ENCODE results near the gene MDK. TPM values are rescaled to one million over a fixed set of nuclear protein-coding genes. Genes with fewer than 3 reads are reported as not detected.

MDK gene, protein sequence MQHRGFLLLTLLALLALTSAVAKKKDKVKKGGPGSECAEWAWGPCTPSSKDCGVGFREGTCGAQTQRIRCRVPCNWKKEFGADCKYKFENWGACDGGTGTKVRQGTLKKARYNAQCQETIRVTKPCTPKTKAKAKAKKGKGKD
- 70.1 TPM for total RNA-seq

DNA sequence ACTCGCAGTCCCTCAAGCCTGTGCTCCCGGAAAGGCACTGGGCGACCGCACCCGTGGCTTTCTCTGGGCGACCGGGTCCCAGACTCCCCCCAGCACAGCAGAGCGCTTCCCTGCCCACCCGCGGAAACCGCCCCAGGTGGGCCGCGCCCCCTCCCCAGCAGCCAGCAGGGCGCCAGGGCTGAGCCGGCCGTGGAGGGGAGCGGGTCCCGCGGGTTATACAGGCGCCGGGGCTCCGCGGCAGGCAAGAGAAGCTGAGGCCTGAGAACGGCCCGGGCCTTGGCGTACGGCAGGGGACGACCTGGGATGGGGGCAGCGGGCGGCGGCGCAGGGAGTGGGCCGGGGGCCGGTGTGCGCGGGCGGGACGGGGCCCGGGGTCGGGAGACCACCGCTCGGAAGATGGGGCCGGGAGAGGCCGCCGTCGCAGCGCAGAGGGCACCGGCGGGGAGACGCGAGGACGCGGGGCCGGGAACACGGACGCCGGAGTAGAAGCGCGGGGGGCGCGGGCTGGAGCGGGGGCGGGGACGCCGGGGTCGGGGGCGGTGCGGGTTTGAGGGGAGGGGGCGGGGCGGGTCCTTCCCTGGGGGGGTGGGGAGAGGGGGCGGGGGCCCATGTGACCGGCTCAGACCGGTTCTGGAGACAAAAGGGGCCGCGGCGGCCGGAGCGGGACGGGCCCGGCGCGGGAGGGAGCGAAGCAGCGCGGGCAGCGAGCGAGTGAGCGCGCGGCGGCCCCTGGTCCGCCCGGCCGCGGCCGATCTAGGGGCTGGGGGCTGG, at the start of gene MDK:
Gene MDK, plus strand, starts transcription at position 622 of the 771 bp plus-strand sequence. CDS start 389 bp downstream, outside the sequence.
- DNase-seq: peak; percentile 12

DNA sequence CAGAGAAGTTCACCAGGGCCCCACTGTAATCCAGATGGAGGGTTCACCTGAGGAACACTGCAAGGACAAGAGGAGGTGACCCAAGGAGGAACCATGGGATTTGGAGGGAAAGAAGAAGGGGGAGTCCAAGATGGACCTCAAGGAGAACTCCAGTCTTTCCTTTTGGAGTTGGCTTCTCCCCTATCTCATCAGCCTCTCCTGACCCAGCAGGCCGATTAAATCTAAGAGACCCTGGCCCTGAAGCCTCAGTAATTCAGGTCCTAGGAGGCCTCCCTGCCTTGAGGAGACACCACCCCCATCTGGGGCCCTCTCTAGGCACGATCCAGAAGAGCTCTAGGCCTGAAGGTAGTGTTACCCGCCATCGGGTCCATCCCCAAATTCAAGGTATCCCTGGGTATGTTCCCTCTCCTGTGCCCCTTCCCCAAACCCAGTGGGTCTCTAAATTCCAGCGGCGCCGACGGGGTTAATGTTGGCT, 49.3 kb upstream of the MDK start:
- DNase-seq: no peak

DNA sequence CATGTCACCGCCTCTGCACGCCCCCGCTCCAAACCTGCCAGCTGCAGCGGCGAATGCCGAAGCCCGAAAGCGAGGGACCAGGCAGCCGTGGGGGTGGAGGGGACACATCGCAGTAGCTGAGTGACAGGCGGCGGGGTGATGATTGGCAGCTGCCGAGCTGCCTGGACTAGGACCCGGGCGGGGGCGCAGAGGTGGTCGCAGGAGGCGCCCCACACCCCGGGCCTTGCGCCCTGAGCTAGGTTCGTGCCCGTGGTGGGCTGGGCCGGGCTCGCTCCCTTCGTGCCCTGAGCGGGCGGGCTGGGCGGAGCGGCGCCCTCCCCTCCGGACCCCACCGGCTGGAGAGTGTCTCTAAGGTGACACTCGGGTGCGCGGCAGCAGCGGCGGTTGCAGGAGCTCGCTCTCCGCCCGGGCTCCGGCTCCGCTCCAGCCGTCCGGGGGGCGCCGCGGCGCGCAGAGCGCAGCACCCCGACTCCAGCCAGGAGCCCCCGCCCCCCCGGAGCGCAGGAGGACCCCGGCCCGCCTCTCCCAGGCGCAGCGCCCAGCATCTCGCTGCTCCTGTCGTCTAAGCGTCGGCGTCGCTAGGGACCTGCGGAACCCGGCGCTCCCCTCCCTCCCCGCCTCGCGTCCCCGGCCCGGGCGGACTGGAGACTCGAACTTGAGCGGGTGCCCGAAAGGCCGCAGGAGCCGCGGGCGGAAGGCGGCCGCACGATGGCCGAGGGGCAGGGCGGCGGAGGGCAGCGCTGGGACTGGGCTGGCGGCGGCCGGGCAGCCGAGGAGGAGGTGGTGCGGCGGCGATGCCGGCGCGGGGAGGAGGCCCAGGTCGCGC, 48.7 kb upstream of the MDK start:
- no peak for DNase-seq

DNA sequence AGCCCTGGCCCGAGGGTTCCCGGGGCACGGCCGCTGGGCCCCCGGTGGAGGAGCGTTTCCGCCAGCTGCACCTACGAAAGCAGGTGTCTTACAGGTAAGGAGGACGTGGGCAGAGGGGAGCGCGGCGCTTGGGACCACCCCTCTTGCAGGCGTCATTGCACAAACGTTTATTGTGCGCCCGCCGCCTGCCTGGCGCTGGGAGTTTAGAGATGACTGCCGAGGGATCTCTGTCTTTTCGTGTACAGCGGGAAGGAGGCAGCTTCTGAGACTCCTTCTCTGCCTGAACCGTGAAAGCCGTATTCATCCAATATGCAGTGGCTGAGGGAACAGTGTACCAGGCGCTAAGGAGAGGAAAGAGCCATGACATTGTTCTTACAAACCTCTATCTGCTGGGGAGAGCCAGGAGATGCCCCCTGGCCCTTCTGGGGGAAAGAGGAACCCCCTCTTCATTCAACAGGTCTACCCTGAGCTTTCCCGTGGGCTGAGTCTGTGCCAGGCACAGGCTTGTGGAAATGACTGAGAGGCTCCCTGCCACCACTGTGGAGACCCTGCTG, 48.0 kb upstream of the MDK start:
- no peak for DNase-seq

DNA sequence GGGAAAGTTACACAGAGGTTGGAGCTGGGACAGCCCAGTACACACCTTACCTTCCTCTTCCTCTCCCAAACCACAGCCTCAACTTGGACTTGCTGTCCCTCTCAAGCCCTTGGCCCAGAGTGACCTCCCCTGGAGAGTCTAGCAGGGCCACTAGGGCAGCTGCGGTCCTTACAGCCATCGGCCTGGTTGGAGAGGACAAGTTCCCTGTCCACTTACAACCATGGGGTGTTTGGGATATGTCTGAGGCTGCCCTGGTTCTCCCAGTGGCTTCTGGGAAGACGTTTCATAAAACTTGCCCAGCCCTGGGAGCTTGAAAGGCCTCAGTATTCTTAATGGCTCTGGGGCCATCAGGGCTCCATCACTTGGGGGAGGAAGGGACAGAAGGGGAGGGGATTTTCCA, 47.3 kb upstream of the MDK start:
- DNase-seq: no peak

DNA sequence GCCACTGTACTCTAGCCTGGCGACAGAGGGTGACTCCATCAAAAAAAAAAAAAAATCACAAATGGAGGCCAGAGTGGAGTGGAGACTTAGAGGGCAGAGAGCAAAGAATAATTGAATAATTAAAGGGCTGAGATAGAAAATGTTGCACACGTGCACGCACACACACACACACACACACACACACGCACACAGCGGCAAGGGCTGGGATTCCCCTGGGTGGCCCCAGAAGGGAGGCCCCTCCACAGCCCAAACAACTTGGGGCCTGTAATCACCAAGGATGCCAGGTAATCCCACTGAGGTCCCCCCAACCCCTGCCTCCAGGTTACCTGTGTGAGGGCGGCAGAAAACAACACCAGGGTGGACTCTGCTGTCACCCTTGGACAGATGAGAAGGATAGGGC, 46.2 kb upstream of the MDK start:
- no peak for DNase-seq

DNA sequence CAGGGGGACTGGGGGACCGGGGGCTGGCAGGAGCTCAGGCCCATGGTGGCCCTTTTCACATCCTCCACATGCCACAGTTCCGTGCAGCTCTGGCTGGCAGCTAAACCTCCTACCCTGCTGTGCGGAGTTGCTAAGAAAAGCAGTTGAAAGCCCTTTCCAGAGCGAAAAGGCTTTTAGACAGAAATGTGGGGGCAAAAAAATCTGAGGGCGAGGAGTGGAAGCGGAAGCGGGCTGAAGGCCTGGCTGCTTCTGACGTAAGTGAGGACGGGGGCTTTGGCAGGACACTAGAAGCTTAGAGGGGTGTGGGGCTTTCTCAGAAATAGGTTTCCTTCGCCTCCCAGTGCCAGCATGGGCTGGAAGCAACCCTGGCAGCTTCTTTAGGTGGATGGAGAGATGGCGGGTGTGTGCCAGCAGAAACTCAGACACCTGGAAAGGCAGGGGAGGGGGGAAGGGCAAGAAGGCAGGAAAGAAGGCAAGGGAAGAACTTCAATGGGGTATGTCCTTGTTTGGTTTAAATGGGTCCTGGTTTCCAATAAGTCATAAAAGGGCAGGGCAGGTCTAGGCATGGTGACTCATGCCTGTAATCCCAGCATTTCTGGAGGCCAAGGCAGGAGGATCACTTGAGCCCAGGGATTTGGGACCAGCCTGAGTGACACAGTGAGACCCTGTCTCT, 45.4 kb upstream of the MDK start:
- DNase-seq: no peak

DNA sequence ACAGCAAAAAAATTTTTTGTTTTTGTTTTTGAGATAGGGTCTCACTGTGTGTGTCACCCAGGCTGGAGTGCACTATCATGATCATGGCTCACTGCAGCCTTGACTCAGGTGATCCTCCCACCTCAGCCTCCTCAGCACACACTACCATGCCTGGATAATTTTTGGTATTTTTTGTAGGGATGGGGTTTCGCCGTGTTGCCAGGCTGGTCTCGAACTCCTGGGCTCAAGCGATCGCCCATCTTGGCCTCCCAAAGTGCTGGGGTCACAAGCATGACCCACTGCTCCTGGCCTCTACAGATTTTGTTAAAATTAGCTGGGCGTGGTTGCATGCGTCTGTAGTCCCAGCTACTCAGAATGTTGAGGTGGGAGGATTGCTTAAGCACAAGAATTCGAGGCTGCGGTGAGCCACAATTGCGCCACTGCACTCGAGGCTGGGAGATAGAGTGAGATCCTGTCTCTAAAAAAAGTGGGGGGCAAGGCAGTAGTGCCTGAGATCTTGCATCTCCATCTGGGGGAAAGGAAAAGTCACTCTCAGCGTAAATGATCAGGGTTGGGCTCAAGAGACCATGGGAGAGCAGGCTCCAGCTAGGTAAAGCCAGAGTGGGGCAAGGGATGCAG, 44.8 kb upstream of the MDK start:
- no peak for DNase-seq

DNA sequence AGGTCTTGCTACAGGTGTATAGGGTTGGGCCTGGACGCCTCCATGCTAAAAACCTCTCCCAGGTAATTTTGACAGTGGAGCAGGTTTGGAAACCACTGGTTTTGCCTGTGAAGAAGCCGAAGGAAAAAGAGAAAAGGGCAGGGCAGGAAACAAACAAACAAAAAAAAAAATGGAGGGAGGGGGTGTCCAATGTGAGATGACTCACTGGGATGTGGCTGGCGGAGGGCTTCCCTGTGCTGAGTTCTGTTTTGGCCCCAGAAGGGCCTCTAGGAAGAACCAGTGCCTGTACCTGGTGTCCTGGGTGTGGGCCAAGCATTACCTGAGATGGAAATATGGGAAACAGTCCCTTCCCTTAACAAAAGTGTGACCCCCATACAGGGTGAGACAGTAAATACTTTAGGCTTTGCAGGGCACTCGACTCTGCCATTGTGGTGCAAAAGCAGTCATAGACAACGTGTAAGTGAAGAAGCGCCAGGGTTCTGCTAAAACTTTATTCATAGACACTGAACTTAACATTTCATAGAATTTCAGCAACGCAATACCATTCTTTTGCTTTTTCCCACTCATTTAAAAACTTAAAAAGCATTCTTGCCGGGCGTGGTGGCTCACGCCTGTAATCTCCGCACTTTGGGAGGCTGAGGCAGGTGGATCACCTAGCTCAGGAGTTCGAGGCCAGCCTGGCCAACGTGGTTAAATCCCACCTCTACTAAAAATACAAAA, 43.7 kb upstream of the MDK start:
- DNase-seq: no peak

DNA sequence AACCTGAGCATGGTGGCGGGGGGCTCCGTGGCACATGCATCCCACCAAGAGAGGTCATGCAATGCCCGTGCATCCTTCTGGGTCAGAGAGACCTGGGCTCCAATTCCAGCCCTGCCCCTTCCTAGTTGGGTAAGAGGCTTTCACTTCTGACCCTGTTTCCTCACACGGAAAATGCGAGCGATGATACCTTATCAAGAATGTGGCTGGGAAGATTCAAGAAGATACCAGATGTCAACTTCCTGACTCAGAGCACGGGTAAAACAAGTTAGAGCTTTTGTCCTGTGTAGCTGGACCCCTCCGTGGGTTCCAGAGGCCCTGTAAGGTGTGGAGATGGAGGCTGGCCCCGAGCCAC, 42.9 kb upstream of the MDK start:
- DNase-seq: no peak

DNA sequence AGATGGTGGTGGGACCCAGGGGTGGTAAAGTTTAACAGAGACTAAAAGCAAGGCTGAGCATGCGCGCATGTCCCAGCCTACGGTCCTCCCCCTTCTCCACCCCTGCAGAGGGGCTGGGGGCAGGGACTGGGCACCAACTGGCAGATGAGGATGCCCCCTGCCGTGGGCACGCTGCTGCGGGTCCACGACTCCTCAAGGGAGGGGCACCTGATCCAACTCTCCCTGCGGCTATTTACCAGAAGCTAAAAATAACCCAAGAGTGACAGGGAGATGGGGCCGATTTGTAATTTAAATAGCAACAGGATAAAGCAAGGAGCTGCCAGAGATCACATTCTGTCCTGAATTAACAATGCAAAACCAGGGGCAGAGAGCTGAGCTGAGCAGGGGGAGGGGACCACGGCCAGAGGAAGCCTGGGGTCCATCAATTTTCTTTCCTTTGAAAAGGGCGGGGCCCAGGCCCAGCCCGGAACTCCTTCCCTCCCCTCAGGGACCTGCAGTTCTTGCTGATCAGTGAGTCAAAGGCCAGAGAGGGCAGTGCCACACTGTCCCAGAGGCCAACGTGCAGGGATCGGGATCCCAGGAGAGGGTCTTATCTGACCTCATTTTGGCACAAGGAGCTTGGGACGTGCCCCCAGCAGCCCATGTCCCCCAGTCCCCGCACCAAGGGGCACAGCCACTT, 42.3 kb upstream of the MDK start:
- no peak for DNase-seq

DNA sequence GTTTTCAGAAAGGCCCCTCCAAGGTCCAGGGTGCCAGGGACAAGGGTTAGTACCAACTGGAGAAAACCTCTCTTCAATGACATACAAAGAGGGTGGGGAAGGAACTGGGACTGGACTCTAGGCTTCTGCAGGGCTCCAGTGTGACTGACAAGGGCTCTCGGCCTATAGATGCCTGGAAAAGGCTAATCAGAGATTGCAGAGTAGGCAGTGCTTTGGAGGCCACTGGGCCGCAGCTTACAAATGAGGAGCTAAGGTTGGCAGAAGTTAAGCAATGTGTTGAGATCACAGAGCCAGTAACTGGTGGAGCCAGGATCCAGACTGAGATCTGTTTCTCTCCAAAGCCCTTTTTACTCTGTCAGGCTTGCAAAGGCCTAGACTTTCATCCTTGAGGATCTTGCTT, 41.7 kb upstream of the MDK start:
- DNase-seq: no peak

DNA sequence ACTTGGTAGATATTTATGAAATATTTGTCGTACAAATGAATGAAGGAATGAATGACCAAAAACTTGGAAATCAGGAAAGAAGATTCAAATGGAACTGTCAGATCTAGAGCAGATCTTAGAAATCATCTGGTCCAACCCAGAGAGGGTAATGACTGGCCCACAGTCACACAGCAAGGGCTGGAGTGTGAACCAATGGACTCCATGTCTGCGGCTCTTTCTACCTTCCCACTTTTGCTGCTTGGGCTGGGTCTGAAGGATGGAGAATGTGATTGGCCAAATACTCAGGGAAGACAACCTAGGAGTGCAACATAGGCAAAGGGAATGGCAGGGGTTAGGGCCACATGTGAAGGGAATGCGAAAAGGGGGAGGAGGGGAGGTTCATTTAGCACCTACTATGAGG, 40.0 kb upstream of the MDK start:
- no peak for DNase-seq

DNA sequence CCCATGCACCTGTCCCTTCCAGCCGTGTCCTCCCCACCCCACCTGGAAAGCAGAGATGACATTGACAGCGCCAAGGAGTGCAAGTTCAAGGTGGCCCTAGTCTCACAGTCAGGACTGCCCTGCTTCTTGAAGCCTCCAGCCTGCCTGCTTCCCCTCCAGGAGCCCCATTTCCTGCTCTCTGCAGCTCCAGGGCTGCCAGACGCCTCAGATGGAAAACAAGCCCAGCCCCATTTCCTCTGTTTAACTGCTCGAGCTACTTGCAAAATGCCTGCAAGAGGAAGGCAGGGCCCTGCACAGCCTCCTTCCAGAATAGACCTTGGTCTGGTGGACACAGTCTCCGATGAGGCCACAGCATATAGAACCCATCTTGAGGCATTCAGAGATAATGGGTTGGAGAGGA, 39.2 kb upstream of the MDK start:
- DNase-seq: peak; percentile 35

DNA sequence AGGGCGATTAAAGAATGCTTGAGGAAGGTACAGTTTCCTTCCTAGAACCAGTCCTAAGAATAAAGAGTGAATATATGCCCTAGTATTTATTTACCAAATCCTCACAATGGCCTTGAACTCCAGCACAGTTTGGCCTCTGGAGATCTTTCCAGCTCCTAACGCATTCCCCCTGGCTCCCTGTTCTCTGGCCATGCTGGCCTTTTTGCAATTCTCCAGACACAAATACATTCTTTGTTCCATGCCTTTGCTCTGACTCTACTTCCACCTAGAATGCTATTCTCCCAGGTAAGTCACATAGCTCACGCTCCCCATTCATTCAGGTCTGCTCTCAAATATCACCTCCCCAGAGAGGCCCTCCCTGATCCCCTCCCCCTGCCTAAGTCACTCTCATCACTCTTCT, 37.9 kb upstream of the MDK start:
- DNase-seq: no peak

DNA sequence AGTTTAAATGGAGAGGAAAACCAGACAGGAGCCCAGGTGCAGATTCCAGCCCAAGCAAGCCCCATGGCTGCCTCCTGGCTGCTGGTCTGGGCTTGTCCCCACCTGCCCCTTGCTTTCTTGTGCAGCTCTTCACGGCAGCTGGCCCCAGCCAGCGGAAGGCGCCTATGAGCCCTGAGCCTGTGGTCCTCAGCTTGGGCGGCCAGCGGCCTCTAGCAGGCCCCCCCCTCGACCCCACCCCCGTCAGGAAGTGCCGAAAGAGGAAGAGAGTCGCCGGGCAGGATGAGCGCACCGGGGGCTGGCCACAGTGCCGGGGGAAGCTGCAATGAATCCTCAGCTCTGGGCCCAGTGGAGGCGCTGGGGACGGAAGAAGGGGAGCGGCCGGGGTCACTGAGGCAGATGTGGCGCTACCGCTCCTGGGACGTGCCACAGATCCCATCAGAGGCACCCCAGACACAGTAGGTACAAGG, 36.3 kb upstream of the MDK start:
- DNase-seq: no peak

DNA sequence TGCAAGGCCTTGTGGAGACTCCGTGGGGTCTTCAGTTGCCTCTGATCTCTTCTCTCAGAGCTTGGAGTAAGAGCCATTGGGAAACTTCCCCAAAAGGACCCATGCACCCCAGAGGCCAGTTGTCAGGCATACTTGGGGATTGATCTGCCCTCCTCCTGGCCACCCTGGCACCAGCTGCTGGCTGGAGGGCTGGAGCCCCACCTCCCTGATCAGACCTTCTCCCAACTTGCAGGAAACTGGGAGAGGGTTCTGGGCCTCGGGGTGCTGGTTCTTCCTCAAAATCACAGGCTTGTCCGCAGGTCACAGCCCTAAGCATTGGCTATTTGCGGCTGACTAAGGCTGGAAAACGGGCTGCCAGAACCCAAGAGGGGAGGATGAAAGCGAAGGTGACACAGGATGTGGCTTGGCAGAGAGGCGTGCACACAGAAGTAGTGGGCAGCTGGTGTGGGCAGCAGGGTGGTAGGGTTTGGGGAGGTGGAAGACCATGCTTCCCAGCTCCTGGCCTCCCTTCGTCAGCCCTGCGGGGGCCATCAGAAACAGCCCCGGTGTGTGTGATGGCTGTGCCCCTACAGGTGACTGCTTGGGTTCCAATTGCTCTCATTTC, 35.5 kb upstream of the MDK start:
- no peak for DNase-seq

DNA sequence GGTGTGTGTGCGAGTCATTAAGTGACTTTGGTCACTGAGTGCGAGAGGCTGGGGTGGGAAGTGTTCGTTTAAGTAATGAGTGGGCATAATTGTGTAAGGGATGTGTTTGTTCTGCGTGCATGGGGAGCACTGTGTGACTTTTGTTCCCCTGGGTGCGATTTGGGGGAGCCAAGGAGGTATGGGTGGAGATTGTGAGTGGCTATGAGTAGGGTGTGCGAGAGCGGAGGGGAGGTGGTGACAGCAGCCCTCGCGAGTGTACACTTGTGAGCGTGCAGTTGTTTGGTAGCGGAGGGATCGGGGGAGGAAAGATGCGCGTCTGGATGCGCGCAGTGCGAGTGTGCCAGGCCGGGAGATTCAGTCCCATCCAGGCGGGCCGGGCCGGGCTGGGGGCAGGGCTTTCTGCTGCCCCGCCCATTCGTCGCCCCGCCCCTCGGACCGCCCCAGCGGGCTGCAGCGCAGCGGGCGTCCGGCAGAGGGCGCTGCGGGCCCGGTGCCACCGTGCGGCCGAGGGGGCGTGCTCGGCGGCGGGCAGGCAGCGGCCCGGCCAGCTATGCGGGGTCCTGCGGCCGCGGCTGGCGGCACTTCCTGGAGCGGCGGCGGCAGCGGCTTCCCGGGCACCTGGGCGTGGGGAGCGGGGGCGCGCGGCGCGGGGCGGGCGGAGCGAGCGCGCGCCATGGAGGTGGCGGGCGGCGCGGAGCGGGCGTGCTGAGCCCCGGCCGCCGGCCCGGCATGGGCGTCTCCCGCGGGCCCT, 34.4 kb upstream of the MDK start, which contains the start of gene DGKZ:
Gene DGKZ, plus strand, starts transcription at position 578 of the 751 bp plus-strand sequence. CDS start 197 bp downstream, outside the sequence.
- peak; percentile 90 for DNase-seq

DNA sequence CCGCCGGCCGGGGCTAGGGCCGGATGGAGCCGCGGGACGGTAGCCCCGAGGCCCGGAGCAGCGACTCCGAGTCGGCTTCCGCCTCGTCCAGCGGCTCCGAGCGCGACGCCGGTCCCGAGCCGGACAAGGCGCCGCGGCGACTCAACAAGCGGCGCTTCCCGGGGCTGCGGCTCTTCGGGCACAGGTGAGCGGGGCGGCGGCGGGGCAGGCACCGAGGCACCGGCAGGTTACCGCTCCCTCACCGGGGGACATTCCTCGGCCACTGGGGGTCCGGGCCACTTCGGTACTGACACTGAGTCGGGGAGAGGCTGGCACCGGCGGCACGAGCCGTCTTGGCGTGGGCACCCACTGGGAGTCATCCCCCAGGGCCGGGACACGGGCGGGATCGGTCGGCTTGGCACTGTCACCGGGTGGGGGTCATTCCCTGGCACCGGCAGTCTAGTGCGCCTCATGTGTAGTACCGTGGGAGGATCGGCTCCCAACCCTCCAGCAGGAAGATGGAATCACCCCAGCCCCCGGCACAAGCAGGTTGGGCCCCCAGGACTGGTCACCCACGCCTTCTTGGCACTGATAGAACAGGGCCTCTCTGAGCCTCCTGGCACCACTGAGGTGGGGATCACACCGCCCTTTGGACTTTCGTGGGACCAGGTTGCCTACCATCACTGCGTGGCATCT, 33.7 kb upstream of the MDK start:
- no peak for DNase-seq
